Gastroesophageal sphincter (tissue), 3 donors: ENCODE measurements around the gene SERPINA12.

Source experiments
- CTCF ChIP-seq, 4 experiments: fragments of 200-600 bp in 2 of 4; fragments of 450-650 bp in 2 of 4; sonication (generic) in 1 of 4; IDR thresholded peaks; one replicate each; pipeline ENCODE4 v1.5.1; 2017 to 2019; ENCODE audit warnings: antibody characterized with exemption in 4 of 4, mild to moderate bottlenecking in 2 of 4, moderate library complexity in 2 of 4
- POLR2A ChIP-seq, 2 donors: fragments of 450-650 bp; IDR thresholded peaks; one replicate each; pipeline ENCODE4 v1.6.1; 2017; ENCODE audit warnings: antibody characterized with exemption in 2 of 2, mild to moderate bottlenecking in 2 of 2, moderate library complexity in 1 of 2

- TF ChIP-seq POLR2A (IDR thresholded peaks at IDR 0.05) (no peak), CTCF (IDR thresholded peaks at IDR 0.05) (no peak)
These were observed 47.6 kb downstream of the SERPINA12 start for GRCh38 chr14:94461526-94462218.
